Stimulated activated CD4-positive, alpha-beta T cell treated with anti-CD3 and anti-CD28 coated beads, TNF-alpha, amount 100 ng/mL, for 48 hours (primary cell): Measurements from ENCODE around the gene BLVRA.
"Not testable (repeated sequence)": the region's sequence is repeated elsewhere in the genome, so short reads cannot be mapped to it uniquely, and the experiment has no call there.

ENCODE experiments used
- DNase-seq, 3 donors: peaks; one replicate each; pipeline ENCODE4 v3.0.0-alpha.2; 2020; ENCODE audit warnings: low read depth in 3 of 3

The BLVRA gene

GRCh38 chr7:43769281-43769680 is 10.8 kb downstream of the BLVRA start:
- no peak for DNase-seq

DNA sequence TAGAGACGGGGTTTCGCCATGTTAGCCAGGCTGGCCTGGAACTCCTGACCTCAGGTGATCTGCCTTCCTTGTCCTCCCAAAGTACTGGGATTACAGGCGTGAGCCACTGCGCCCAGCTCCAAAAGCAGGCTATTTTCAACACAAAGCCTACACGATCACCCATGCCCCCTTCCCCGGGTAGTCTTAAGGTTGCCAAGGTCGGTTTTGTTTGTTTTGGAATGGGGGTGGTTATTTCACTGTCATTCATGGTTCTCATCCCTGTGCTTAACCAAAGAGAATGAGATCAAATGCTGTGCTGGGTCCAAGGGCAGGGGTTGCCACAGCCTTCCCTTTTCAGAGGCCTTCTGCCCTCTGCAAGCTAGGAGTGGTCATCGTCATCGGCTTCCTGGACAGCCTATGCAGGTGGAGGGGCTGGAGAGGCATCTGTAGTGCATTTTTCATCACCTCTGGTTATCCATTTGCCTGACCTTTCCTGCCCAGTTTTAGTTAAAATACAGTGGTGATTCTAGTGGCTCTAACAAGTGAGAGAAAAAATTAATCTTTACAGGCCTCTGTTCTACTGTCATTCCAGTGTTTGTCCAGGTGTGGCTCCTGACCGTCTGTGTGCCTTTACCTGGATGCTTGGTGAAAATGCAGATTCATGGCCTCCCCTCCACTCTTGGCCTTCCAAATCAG is 11.4 kb downstream of the BLVRA start:
- DNase-seq: no peak

- DNase-seq: no peak
Measured at GRCh38 chr7:43771128-43771527, 12.6 kb downstream of the BLVRA start.

DNA sequence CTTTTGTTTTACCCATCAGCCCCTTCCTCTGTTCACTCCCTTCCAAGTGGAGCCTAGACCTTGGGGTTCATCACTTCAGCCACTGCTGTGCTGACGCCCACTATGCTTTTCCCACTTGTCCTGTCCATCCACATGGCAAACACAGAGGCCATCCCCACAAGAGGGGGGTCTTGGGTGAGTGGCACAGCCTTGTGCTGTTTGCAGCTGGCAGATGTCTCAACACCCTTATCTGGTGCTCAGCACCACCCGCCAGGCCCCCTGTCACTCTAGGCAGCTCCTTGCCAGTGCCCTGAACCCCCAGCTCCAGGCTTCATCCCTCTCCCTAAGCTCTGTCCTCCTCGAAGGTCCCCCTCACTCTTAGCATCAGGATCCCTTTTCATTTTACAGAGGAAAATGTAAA is 13.1 kb downstream of the BLVRA start:
- no peak for DNase-seq

DNA sequence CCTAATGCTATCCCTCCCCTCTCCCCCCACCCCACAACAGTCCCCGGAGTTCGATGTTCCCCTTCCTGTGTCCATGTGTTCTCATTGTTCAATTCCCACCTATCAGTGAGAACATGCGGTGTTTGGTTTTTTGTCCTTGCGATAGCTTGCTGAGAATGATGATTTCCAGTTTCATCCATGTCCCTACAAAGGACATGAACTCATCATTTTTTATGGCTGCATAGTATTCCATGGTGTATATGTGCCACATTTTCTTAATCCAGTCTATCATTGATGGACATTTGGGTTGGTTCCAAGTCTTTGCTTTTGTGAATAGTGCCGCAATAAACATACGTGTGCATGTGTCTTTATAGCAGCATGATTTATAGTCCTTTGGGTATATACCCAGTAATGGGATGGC is 14.8 kb downstream of the BLVRA start:
- DNase-seq: not testable (repeated sequence)

DNA sequence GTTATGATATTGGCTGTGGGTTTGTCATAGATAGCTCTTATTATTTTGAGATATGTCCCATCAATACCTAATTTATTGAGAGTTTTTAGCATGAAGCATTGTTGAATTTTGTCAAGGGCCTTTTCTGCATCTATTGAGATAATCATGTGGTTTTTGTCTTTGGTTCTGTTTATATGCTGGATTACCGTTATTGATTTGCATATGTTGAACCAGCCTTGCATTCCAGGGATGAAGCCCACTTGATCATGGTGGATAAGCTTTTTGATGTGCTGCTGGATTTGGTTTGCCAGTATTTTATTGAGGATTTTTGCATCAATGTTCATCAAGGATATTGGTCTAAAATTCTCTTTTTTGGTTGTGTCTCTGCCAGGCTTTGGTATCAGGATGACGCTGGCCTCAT is 16.8 kb downstream of the BLVRA start:
- DNase-seq: not testable (repeated sequence)

GRCh38 chr7:43778293-43779044 is 20.0 kb downstream of the BLVRA start:
- DNase-seq: not testable (repeated sequence)

DNA sequence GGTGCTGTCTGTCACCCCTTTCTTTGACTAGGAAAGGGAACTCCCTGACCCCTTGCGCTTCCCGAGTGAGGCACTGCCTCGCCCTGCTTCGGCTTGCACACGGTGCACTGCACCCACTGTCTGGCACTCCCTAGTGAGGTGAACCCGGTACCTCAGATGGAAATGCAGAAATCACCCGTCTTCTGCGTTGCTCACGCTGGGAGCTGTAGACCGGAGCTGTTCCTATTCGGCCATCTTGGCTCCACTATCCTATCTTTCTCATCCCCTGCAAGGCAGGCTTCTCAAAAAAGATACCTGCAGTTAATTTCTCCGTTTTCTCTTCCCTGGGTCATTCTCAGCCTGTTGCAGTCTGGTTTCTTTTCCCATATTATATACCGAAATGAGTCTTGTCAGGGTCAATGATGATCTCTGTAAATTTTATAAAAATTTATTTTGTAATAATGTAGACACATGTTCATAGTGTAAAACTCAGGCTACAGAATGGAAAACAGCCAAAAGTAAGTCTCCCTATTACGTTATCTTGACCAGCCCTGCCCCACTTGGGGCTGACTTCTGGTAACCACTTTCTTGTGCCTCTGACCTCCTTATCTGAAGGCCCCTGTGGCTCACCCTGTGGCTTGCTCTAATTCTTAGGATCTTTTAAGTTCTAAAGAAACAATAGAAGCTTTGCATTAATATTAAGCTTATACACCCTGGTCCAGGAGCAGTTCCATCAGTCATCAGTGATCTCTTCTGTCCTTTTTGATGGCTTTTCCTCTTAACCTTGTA is 20.7 kb downstream of the BLVRA start:
- DNase-seq: no peak

DNA sequence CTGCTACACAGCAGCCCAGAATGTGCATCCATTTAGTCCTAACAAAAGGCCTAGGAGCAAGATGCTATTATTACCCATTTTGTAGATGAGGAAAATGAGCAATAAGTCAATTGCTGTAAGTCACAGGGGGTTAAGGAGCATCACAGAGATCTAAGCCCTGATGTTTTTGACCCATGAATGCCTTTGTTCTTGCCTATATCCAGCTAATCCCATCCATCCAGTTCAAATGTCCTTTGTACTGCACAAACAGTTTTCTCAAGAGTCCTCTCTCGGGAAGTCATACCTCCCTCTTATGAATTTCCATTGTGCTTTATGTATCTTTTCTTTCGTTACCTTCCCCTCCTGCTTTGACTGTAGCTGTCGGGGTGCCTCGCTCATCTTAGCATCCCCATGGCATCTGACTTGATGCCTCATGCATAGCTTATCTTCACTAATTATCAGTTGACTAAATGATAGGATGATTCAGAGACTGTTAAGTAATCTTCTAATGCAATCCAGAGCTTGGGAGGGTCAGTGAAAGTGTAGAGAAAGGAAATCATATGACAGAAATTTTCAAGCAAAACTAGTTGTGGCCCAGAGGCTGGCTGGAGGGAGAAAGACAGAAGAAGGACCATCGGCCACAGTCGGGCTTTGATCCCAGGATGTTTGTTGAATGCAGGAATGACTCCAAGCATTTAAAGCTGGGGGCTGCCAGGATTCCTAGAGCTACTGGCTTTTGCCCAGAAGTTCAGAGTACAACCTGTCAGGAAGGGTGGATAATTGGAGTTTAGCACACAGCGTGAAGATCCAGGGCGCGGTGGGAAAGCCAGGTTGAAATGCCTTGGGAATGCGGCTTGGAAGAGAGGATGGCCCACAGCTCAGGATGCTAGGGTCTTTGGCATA is 23.5 kb downstream of the BLVRA start:
- no peak for DNase-seq

GRCh38 chr7:43782768-43783555 is 24.5 kb downstream of the BLVRA start:
- no peak for DNase-seq

GRCh38 chr7:43784030-43784584 is 25.6 kb downstream of the BLVRA start:
- no peak for DNase-seq

- peak in 1 of 3 donors; percentile 21 for DNase-seq
Measured at GRCh38 chr7:43784585-43785087, 26.2 kb downstream of the BLVRA start.

- no peak for DNase-seq
Measured at GRCh38 chr7:43785420-43785819, 26.9 kb downstream of the BLVRA start.

DNA sequence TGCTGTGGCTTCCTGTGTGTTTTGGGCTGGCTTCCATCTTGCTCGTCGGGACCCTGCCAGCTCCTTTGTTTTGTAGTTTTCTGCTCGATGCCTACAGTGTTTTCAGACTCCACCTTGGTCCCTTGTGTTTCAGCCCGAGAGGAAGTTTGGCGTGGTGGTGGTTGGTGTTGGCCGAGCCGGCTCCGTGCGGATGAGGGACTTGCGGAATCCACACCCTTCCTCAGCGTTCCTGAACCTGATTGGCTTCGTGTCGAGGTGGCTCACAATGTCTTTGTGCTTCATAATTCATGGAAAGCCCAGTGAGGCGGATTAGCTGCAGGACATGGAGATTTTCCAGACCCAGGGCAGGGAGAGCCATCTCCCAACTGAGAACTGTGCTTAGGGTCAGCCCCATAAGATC is 29.3 kb downstream of the BLVRA start:
- DNase-seq: no peak

DNA sequence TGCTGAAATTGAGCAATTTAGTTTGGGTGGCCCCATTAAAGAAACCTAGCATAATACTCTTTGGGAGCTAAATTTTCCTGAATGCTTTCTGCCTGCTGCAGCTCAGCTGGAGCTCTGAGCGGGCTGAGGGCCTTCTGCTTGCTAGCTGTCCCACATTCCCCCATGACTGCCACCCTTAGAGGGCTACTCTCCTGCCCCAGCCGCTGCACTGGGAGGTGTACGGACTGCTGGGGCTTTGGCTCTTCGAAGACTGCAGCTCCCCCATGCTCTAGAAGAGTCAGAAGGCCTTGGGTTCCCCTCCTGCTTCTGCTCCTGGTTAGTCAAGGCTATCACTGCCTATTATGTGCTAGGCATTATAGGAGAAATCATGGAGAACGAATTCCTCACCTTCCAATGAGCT is 31.5 kb downstream of the BLVRA start:
- no peak for DNase-seq

- no peak for DNase-seq
Measured at GRCh38 chr7:43790834-43791233, 32.4 kb downstream of the BLVRA start.

GRCh38 chr7:43791665-43792064 is 33.2 kb downstream of the BLVRA start:
- DNase-seq: no peak

DNA sequence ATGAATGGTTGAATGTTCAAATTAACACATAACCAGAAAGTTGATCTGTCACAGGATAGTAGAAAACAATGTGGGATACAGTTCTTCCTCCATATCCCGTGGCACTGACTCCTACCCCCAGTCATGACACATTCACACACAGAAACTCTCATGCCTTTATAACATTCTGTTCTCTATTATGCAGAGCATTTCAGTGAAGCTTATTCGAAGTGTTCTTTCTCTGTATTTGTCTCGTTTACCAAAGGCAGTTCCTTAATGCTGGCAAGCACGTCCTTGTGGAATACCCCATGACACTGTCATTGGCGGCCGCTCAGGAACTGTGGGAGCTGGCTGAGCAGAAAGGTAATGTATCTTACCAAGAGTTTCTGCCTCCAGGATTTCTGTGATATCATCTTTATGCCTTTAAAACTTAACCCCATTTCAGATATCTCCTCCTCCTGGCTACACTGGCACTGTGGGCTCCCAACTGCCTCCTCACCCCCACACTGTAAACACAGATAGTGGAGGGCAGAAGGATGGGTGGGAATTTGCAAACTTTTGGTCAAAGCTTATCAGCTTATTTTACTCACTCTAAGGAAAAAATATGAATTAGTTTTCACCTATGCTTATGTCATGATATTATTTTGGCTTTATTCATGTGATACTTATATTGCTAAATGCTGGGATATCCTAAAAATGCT is 34.1 kb downstream of the BLVRA start:
- DNase-seq: no peak

GRCh38 chr7:43799605-43800004 is 41.1 kb downstream of the BLVRA start:
- DNase-seq: no peak

- DNase-seq: no peak
Measured at GRCh38 chr7:43803865-43804264, 45.4 kb downstream of the BLVRA start.
